H54 (cell line): ENCODE measurements around the gene APOOL.

ENCODE experiments used
- DNase-seq: peaks from one replicate; pipeline ENCODE4 v3.0.0; 2011; ENCODE audit warnings: low spot score, mixed read lengths; ENCODE audit not compliant: insufficient read length
- FAIRE-seq: peaks from 3 replicates; lab custom pipeline; 2011; peaks lifted over from hg19 to GRCh38; lab: Jason Lieb, UNC
- POLR2A ChIP-seq: IDR thresholded peaks from 2 replicates; pipeline ENCODE4 v1.6.1; 2011; ENCODE audit warnings: low read depth, mild to moderate bottlenecking, low read length

The APOOL gene

GRCh38 chrX:85112293-85112692 is 108.6 kb downstream of the APOOL start:
- DNase-seq (no peak), FAIRE-seq (no peak)
- no peak for TF ChIP-seq POLR2A

DNA sequence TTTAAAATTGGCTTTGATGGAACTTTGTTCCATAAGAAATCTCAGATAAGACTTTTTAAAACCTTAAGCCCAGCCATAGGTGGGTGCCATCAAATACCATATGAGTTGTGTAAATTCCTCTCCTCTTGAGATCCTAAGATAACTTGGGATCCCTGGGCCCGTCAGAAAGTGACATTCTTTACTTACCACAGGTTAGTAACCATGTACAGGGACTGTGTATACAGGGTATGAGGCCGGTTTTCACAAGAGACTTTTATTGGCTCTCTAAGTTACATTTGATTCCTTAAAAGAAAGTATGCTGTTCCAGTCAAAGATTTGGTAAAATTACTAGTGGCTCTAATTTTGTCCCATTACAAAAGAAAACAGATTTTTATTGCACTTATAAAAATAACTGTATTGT is 110.1 kb downstream of the APOOL start:
- DNase-seq (no peak), FAIRE-seq (no peak)
- no peak for TF ChIP-seq POLR2A

DNA sequence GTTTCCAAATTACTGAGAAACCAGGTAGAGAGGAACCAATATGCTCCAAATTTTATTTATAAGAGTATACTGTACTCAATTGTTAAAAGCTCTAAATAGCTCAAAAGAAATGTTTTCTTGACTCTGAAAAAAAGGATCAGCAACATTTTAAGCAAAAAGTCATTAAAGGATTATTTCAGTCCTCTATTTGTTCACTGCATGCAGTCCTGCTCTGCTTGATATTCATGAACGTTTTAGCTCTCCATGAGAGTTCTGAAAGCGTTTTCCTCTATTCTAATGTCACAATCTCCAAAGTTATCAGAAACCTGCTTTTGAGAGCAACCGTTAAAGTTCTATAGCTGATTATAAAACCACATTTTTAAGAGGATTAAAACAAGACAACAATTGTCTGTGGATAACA is 110.5 kb downstream of the APOOL start:
- FAIRE-seq (no peak), DNase-seq (no peak)
- no peak for TF ChIP-seq POLR2A

DNA sequence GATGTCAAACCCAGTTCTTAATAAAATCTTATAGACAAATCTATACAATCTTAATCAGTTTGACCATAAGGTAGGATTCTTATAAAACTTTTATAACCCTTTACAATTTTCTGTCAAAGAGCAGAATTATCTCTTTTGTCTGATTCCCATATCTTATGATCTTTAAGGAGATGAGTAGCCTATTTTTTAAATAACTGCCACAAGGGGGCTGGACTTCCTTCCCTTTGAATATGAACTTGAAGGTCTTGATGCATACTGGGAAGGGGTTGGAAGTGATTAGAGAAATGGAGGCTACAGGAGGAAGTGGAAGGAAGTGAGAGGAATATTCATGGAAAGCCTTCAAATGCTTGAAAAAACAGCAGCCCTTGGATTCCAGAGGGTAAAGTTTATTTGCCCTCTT is 111.1 kb downstream of the APOOL start:
- no peak for TF ChIP-seq POLR2A
- FAIRE-seq: no peak
- DNase-seq: no peak

- no peak for FAIRE-seq
- TF ChIP-seq POLR2A: no peak
- DNase-seq: no peak
Observed at GRCh38 chrX:85115252-85115651, 111.6 kb downstream of the APOOL start.

- DNase-seq: no peak
- TF ChIP-seq POLR2A: no peak
- no peak for FAIRE-seq
Observed at GRCh38 chrX:85136409-85136808, 132.7 kb downstream of the APOOL start.

- FAIRE-seq: no peak
- DNase-seq: no peak
- no peak for TF ChIP-seq POLR2A
Observed at GRCh38 chrX:85139422-85139821, 135.7 kb downstream of the APOOL start.

DNA sequence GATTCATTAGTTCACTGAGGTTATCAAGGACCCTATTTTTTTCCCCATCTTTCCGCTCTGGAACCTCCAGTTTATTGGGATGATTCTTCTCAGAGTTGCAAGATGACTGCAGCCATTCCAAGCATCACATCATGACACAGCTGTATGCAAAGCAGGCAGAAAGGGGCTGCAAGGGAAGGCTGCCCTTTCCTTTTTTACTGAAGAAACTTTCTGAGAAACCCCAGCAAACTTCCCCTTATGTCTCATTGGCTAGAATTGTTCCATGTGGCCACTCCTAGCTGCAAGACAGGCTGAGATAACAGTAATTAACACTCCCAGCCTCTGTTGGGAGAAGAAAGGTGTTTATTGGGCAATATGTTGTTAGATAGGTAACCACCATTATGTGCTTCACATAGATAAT is 137.3 kb downstream of the APOOL start:
- TF ChIP-seq POLR2A: no peak
- no peak for DNase-seq
- FAIRE-seq: no peak
